Stimulated activated CD8-positive, alpha-beta memory T cell treated with anti-CD3 and anti-CD28 coated beads, Interleukin-4, amount 100 ng/mL, for 24 hours (primary cell): ENCODE results near the gene LCK.
"Not testable (repeated sequence)": the region's sequence is repeated elsewhere in the genome, so short reads cannot be mapped to it uniquely, and the experiment has no call there.

Experiments used
- DNase-seq: peaks from one replicate; pipeline ENCODE4 v3.0.0-alpha.2; 2020; ENCODE audit warnings: low read depth

The LCK gene

DNA sequence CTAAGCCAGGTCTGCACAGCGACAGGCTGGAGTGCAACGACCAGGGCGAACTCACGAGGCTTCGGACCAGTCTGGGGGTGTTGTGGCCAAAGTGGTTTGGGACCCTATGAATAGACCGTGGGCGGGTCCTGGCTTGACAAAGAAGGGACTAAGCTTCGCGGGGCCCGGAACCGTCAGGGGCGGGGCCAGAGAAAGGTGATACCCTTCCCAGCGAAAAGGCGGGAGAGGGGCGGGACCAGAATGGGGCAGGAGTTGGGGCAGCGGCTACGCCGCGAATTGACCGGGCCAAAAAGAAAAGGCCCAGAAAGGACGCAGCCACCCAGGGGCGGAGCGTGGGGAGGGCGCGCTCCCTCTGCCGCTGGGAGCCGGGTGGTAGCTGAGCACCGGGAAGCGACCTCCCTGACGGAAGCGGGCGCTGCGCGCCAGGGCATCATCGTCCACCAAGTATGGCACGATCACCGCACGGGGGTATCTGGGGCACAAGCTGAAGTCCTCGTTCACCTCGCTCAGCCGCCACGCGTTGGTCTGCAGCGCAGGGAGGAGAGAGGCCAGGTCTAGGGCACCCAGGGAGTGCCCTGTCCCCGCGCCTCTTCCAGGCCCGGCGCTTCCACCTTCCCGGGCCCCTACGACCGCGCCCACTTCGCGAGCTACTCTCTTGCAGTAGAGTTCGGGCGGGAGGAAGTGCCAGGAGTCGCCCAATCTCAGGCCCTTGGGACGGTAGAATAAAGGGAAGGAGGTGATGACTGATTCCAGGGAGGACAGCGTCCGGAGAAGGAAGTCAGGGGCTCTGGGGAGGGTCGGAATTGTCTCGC lies 10.7 kb upstream of the LCK start:
- DNase-seq, result no peak

- no peak for DNase-seq
These were observed 9.9 kb upstream of the LCK start for GRCh38 chr1:32241001-32241763.

DNA sequence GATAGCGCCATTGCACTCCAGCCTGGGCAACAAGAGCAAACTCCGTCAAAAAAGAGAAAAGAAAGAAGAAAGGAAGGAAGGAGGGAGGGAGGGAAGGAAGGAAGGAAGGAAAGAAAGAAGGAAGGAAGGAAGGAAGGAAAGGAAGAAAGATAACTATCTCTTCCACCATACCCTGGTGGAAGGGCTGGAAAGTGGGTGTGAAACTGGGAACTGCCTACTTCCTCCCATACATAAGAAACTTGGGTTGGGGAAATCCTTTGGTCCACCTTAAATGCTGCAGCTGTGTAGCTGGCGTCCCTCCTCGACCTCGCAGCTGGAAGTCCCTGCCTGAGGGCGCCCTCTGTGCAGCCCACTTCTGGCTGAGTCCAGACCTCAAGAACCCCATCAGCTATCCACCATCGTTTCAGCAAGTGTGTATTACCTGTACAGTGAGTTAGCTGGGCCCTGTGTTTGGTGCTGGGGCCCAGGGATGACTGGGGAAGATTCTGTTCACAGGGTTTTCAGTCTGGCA lies 8.7 kb upstream of the LCK start:
- DNase-seq, result no peak

DNA sequence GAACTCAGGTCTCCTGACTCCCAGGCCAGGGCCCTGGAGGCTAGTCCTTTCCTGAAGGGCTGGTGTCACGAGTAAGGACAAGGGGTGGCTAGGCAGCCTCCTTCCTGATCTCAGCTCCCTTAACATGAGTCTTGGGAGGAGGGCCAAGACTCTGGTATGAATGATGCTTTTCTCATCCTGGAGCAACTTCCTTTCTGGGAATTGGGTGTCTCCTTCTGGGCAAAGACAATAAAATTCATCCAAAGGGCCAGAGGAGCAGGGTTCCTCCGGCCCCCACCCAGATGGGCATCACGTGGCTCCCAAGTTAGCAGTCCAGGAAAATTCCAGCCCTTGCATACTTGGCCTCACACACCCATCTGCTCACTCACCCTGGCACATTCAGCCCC lies 4.2 kb upstream of the LCK start, which contains the start of gene FAM167B:
TSS of gene FAM167B (plus strand) at position 335 of the 386 bp plus-strand sequence. CDS start 200 bp downstream, outside the sequence.
- DNase-seq, result no peak

GRCh38 chr1:32247452-32247851 lies 3.6 kb upstream of the LCK start:
- no peak for DNase-seq

GRCh38 chr1:32247983-32248889 lies 2.8 kb upstream of the LCK start:
- DNase-seq, result peak; percentile 72

DNA sequence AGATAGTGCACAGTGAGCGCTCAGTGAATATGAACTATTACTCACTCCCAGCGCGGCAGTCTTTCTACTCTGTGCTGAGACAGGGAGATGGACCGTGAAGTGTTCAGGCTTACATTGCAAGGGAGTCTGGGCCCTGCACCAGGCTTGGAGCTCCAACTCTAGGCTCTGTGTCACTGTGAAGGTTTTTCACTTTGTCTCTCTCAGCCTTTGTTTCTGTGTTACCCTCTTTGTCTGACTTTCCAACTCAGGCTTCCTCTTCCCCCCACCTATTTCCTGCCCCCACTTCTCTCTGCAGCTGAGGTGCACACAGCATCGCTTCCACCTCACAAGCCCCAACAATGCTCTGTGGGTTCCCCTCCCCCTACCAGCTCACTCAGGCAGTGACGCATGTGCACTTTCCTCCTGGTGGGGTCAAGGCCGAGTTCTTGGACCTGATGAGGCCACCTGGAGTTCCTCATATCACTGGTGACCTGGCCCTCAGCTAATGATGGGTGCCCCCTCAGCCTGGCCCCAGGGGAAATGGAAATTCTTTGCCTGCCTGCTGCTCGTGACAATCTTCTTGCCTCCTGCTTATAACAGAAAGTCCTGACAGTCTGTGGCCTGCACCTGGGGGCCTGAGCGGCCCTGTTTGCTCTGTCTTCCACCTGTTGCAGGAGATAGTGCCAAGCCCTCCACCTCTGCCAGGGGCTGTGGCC lies 1.1 kb upstream of the LCK start:
- DNase-seq, result peak; percentile 70

- DNase-seq, result no peak
These were observed 4.3 kb downstream of the LCK start for GRCh38 chr1:32255072-32256071.

DNA sequence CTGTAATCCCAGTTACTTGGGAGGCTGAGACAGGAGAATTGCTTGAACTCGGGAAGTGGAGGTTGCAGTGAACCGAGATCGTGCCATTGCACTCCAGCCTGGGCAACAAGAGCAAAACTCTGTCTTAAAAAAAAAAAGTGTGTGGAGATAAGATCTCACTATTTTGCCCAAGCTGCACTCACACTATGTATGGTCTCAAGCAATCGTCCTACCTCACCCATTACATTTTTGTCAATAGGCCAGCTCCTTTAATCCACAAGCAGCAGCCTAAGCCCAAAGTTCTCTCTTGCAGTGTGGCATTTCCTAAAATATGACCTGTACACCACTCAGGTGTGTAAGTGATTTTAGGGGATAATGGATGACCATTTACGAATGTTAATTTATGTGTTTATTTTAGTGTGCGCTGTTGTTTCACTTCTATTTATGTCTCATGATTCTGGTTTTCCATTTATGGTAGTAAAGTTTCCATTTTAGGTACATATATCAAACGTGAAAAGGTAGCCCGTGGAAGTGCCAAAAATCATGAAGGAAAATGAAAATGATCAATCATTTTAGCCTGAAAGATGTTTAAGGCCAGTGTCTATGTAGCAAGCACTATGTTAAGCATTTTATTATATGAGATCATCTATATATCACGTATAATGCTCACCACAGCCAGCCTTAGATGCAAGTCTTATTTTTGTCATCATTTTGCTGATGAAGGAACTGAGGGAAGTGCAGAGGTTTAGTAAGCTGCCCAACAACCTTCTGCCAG lies 5.6 kb downstream of the LCK start:
- no peak for DNase-seq

- DNase-seq, result no peak
These were observed 6.1 kb downstream of the LCK start for GRCh38 chr1:32257227-32257508.

GRCh38 chr1:32263236-32263593 lies 12.2 kb downstream of the LCK start:
- not testable (repeated sequence) for DNase-seq

DNA sequence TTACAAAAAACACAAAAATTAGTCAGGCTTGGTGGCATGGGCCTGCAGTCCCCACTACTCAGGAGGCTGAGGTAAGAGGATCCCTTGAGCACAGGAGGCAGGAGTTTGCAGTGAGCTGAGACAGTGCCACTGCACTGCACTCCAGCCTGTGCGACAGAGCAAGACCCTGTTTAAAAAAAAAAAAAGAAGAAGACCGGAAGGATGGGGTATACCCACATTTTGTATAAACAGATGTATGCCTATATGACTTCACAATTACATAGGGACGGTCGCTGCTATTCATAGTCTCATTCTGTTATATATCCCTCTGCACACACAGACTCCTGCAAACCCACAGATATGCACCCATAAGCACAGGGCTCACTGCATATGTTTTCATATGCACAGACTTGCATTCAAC lies 12.7 kb downstream of the LCK start:
- no peak for DNase-seq

- DNase-seq, result no peak
These were observed 14.8 kb downstream of the LCK start for GRCh38 chr1:32265846-32266245.

GRCh38 chr1:32266921-32267591 lies 16.0 kb downstream of the LCK start:
- no peak for DNase-seq

DNA sequence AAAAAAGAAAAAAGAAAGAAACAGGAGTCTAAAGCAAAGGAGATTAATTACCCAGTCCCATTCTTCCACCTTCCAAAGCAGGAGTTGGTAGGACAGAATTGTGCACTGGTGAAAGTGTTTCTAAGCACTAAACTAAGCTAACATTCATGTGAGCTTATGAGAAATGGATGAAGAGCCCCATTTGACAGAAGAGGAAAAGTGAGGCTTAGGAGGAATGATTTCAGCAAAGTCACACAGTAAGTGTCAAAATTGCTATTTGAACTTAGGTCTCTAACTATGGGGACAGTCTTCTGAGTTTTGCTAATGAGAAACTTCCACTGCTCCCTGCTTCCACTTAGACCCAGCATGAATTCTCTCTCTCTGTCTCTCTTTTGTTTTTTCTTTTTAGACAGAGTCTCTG lies 18.7 kb downstream of the LCK start:
- DNase-seq, result no peak

- DNase-seq, result no peak
These were observed 21.7 kb downstream of the LCK start for GRCh38 chr1:32272557-32273390.

- DNase-seq, result peak; percentile 72
These were observed 22.5 kb downstream of the LCK start for GRCh38 chr1:32273391-32274208.
